GM19240 (cell line): Measurements from ENCODE around the gene CEP72.
"Not testable (repeated sequence)": the region's sequence is repeated elsewhere in the genome, so short reads cannot be mapped to it uniquely, and the experiment has no call there.

ENCODE experiments used
- DNase-seq: peaks from one replicate; pipeline ENCODE4 v3.0.0; 2011; ENCODE audit warnings: low spot score; ENCODE audit not compliant: insufficient read length

CEP72 gene

DNA sequence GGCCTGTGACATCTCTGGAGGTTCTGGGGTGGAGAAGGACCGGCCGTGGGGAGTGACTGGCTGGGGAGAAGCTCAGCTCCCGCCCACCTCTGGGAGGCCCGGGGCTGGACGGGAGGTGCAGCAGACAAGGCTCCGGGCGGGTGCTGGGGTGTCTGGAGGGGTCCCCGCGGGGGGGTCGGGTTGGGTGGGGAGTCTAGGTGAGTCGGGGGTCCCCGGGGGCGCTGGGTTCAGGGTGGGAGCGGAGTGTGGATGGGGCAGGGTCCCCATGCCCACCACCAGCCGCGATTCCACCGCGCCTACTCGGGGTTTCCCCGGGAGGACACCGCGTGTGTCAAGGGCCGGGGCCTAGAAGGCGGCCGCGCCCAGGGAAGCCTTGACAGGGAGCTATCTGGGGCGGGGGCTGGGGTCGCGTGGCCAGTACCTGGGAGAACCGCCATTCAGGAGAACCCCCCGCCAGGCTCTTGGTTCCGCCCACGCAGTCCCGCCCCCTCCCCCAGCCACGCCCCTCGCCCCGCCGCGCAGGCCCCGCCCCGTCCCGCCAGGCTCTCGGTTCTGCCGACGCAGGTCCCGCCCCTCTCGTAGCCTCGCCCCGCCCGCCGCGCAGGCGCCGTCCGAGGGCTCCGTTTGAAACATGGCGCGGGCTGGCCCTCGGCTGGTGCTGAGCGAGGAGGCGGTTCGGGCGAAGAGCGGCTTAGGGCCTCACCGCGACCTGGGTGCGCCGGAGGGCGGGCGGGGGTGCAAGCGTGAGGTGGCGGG is at the start of gene CEP72:
CEP72 (plus strand) TSS at position 610 of the 756 bp plus-strand sequence; CDS start at position 632, 22 bp downstream.
- peak; percentile 86 for DNase-seq

GRCh38 chr5:565782-566440 is 46.2 kb upstream of the CEP72 start:
- no peak for DNase-seq

GRCh38 chr5:566636-567309 is 45.4 kb upstream of the CEP72 start:
- DNase-seq, result no peak

GRCh38 chr5:567664-568060 is 44.5 kb upstream of the CEP72 start:
- DNase-seq, result no peak

DNA sequence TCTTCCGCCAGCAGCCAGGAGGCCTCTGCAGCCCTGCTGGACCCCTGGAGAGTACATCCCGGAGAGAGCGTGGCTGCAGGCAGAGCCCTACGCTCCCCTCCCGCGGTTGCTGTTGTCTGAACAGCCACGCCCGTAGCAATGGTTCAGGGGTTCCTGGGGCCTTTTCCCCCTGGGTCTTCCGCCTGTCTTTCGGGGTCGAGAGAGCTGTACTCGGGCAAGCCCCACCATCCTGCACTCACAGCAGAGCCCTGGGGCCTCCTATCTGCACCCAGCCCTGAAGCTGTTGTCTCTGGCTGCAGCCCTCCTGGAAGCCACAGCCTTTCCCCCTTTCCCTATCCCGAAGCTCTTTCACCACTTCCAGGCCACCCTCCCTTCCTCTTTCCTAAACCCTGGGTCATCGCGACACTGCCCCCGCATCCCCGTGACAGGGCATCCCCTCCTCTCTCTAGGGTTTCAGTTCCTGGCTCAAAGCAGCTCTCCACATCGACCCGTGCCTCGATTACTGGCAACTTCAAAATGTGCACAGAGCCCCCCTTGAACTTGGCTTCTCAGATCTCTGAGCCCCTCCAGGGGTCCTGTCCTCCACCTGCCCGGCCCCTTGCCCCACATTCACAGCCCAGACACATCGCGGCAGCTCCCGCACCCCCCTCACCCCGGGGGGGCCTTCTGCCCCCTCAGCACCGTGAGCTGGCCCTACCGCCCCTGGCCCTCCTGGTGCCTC is 43.9 kb upstream of the CEP72 start:
- no peak for DNase-seq

DNA sequence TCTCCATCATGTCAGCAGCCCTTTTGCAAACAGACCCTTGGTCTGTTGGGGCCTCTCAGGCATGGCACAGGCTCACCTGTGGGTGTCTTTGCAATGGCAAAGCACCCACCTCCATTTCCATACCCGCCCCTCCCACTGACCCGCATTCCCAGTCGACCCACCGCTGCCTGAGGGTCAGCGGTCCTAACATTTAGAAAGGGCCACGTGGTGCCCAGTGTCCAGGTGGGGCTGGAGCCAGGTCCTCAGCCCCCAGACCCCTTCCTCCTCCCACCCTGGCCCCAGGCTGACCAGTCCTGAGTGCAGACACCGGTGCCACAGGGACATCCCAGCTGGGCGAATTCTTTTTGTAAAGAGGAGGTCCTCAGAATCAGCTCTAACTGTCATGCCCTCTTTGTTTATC is 43.3 kb upstream of the CEP72 start:
- DNase-seq, result no peak

DNA sequence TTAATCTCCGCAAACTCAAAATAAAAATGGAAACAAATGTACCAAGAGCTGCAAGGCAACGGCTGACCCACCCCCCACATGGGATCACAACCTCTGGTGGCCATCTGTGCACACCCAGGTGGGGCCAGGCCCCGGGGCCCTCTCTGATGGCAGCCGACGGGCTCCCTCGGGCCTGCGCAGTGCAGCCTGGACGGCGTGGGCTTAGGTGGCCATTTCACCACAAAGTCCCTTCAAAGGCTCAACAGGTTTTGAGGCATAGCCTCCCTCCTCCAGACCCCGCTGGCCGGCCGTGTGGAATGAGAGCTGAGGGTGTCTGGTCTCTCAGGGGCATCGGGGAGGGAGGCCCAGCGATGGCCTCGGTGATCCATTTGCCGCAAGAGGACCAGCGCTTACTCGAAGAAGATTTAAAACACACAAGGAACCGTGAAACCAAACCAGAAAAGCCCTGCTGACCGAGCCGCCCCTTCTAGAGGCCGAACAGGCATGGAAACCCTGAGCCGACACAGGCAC is 42.7 kb upstream of the CEP72 start:
- DNase-seq, result no peak

DNA sequence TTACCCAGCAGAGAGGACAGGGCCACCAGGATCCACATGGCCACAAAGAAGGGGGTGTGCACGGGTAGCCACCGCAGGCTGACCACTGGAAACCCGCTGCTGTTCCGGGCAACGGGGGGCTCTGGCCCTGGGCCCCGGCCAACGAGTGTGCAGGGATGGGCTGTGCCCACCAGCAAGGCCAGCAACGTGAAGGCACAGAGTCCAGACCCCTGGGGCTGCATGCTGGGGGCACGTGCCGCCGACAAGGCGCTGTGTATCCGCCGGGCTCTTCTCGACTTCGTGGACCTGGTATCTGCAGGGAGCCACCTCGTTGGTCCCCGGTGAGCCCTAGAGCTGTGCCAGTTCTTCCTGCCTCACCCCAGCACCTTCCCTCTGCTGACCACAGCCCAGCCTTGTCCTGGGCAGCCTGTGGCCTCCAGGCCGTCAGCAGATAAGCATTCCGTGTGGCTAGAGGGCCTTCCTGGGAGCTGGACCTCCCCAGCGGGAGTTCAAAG is 42.2 kb upstream of the CEP72 start:
- no peak for DNase-seq

DNA sequence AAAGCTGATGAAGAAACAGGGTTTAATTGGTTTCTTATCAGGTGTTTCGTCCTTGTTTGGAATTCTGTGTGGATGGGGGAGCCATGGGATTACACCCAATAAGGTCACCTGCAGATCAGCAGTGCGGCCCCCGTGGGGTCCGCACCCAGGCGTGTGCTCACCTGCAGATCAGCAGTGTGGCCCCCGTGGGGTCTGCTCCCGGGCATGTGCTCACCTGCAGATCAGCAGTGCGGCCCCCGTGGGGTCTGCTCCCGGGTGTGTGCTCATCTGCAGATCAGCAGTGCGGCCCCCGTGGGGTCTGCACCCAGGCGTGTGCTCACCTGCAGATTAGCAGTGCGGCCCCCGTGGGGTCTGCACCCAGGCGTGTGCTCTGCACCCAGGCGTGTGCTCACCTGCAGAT is 41.7 kb upstream of the CEP72 start:
- no peak for DNase-seq

DNA sequence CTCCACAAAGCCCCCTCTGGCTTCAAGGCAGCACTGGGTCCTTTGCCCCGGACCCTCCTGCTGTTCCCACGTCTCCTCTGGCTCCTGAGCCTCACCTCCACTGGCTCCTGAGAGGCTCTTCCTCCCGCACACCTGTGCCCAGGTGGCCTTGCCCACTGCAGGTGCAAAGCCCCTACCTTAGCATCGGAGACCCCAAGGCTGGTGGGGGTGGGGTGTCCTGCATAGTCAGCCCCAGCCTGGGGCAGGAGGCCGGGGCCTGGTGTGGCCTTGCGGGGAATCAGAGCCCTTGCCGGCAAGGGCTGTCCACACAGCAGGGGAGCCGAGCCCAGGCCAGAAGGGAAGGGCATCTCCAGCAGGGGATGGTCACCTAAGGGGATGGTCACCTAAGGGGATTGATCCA is 41.3 kb upstream of the CEP72 start:
- no peak for DNase-seq

DNA sequence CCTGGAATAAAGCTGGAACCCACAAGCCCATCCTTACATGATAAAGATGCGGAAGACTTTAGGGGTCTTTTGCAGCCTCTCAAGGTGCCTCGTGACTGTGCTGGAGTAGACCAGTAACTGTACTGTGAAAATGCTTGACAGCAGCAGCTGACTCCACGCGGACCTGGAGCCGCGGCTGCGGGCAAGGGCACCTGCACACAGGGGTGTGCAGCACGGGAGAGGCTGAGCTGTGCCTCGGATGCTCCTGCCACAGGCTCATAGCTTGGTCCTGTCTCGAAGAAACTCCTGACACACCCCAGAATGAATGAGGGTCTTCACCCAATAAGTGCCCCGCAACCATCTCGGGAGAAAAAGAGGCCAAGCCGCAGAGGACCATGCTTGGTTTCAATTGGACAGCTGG is 40.3 kb upstream of the CEP72 start:
- no peak for DNase-seq

- no peak for DNase-seq
Measured at GRCh38 chr5:572398-573019, 39.6 kb upstream of the CEP72 start.

- DNase-seq, result no peak
Measured at GRCh38 chr5:573206-573605, 38.9 kb upstream of the CEP72 start.

GRCh38 chr5:573976-574375 is 38.2 kb upstream of the CEP72 start:
- no peak for DNase-seq

- no peak for DNase-seq
Measured at GRCh38 chr5:574906-575305, 37.2 kb upstream of the CEP72 start.

DNA sequence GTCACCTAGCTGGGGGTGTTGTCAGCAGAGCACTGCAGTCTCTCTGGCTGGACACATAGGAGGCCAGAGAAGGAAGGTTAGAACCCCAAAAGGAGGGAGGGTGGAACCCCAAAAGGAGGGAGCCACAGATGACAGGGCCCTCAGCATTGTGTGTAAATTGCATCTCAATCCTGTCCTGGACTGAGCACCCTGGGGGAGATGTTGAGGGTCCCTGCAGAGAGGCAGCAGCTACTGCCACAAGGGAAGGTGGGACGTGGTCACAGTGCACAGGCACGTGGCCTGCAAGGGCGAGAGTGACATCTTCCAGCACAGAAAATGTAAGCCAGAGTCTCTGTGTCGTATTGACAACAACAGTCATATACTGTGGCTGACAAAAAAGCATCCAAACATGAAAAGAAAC is 36.5 kb upstream of the CEP72 start:
- DNase-seq, result no peak

GRCh38 chr5:577214-577613 is 34.9 kb upstream of the CEP72 start:
- not testable (repeated sequence) for DNase-seq

GRCh38 chr5:577800-578199 is 34.3 kb upstream of the CEP72 start:
- DNase-seq, result no peak

DNA sequence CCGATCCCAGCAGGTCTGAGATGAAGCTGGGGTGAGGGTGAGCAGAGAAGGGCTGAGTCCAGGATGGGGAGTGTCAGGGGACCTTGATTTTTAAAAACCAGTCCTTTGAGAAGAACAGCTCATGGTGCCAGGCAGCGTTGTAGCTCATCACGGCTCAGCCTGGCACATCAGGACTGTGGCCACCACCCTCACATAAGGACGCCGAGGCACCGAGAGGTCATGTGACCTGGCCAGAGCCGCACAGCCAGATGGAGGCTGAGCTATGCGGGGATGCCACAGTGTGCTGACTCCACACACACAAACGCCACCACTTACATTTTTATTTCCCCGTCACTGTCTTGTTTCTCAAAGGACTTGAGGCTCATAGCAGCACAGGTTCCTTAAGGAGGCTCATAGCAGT is 32.9 kb upstream of the CEP72 start:
- no peak for DNase-seq

GRCh38 chr5:579746-580366 is 32.3 kb upstream of the CEP72 start:
- DNase-seq, result no peak

- DNase-seq, result no peak
Measured at GRCh38 chr5:580436-580835, 31.7 kb upstream of the CEP72 start.
